Liver (tissue), 9 donors: Measurements from ENCODE around the gene SKAP1. TPM values are rescaled to one million over a fixed set of nuclear protein-coding genes. Genes with fewer than 3 reads are reported as not detected.

Experiments used
- DNase-seq: peaks from one replicate; pipeline ENCODE4 v3.0.0-alpha.2; 2017; ENCODE audit warnings: low spot score
- H3K27ac ChIP-seq, 2 donors: one replicate each; pipeline ENCODE4 v1.7.0; 2013; ENCODE audit warnings: inconsistent platforms in 2 of 2, low read length in 2 of 2, control low read depth in 1 of 2, low read depth in 1 of 2, mild to moderate bottlenecking in 1 of 2
- H3K27me3 ChIP-seq, 4 donors: one replicate each; pipeline versions ENCODE4 v1.6.1 to v1.7.0; 2013; ENCODE audit warnings: low read length in 3 of 4, inconsistent platforms in 1 of 4, mild to moderate bottlenecking in 1 of 4, moderate library complexity in 1 of 4; ENCODE audit not compliant: control insufficient read depth in 4 of 4, insufficient read depth in 4 of 4
- H3K36me3 ChIP-seq, 4 donors: one replicate each; pipeline versions ENCODE4 v1.6.1 to v1.7.0; 2013; ENCODE audit warnings: low read length in 3 of 4, mild to moderate bottlenecking in 3 of 4, low read depth in 1 of 4, moderate library complexity in 1 of 4; ENCODE audit not compliant: control insufficient read depth in 4 of 4, insufficient read depth in 3 of 4
- H3K4me1 ChIP-seq, 4 donors: one replicate each; pipeline versions ENCODE4 v1.6.1 to v1.7.0; 2013; ENCODE audit warnings: low read length in 3 of 4, mild to moderate bottlenecking in 3 of 4, moderate library complexity in 1 of 4; ENCODE audit not compliant: control insufficient read depth in 4 of 4, insufficient read depth in 4 of 4
- H3K4me3 ChIP-seq, 3 donors: one replicate each; pipeline versions ENCODE4 v1.6.1 to v1.7.0; 2013; ENCODE audit warnings: low read length in 3 of 3, control low read depth in 1 of 3, low read depth in 1 of 3, mild to moderate bottlenecking in 1 of 3
- H3K9ac ChIP-seq, 2 donors: one replicate each; pipeline ENCODE4 v1.7.0; 2013; ENCODE audit warnings: low read length in 2 of 2, mild to moderate bottlenecking in 2 of 2, moderate library complexity in 2 of 2, control low read depth in 1 of 2, low read depth in 1 of 2
- H3K9me3 ChIP-seq, 4 donors: one replicate each; pipeline versions ENCODE4 v1.6.1 to v1.7.0; 2013; ENCODE audit warnings: low read length in 3 of 4; ENCODE audit not compliant: control insufficient read depth in 4 of 4
- EGR1 ChIP-seq, 2 donors: IDR thresholded peaks; 2 replicates each; pipeline ENCODE4 v1.6.1; 2016 to 2018; ENCODE audit warnings: antibody characterized with exemption in 2 of 2, low read depth in 2 of 2
- FOXA1 ChIP-seq: IDR thresholded peaks from 2 replicates; pipeline ENCODE4 v1.6.1; 2016; ENCODE audit warnings: antibody characterized with exemption
- FOXA2 ChIP-seq: IDR thresholded peaks from 2 replicates; pipeline ENCODE4 v1.6.1; 2016; ENCODE audit warnings: antibody characterized with exemption
- GABPA ChIP-seq, 2 donors: IDR thresholded peaks in 1 of 2; conservative IDR thresholded peaks in 1 of 2; 2 replicates each; pipeline ENCODE4 v1.6.1; 2016; ENCODE audit warnings: antibody characterized with exemption in 2 of 2, mild to moderate bottlenecking in 1 of 2, moderate library complexity in 1 of 2
- HNF4A ChIP-seq, 2 donors: conservative IDR thresholded peaks; 2 replicates each; pipeline ENCODE4 v1.6.1; 2016; ENCODE audit warnings: antibody characterized with exemption in 2 of 2, mild to moderate bottlenecking in 2 of 2
- HNF4G ChIP-seq: IDR thresholded peaks from 2 replicates; pipeline ENCODE4 v1.6.1; 2016; ENCODE audit warnings: antibody characterized with exemption
- JUND ChIP-seq, 2 donors: IDR thresholded peaks; 2 replicates each; pipeline ENCODE4 v1.6.1; 2016; ENCODE audit warnings: antibody characterized with exemption in 2 of 2
- NR2F2 ChIP-seq: IDR thresholded peaks from 2 replicates; pipeline ENCODE4 v1.6.1; 2016; ENCODE audit warnings: antibody characterized with exemption
- SP1 ChIP-seq: IDR thresholded peaks from 2 replicates; pipeline ENCODE4 v1.6.1; 2018; ENCODE audit warnings: antibody characterized with exemption, mild to moderate bottlenecking
- YY1 ChIP-seq: IDR thresholded peaks from 2 replicates; pipeline ENCODE4 v1.6.1; 2016; ENCODE audit warnings: antibody characterized with exemption, mild to moderate bottlenecking
- WGBS: extraction: QIAGEN DNeasy Blood & Tissue Kit; methylation state at CpG from one replicate; pipeline ENCODE4 v1.1.7; 2013; 5-methylcytosine and 5-hydroxymethylcytosine counted together
- polyA plus RNA-seq, 2 donors: library from polyadenylated mRNA; stranded (reverse) in 1 of 2; unstranded in 1 of 2; fragments of 200-250 nt in 1 of 2; fragments of >200 nt in 1 of 2; fragmentation: Nextera tagmentation in 1 of 2; extraction: Ambion mirVana in 1 of 2; gene quantifications; one replicate each; pipeline versions ENCODE4 v1.2.1 to v1.2.3, GENCODE V29; 2013 to 2015
- total RNA-seq, 2 donors: library from RNA; depleted of rRNA; stranded (reverse); fragments of >200 nt; gene quantifications; one replicate each; pipeline ENCODE4 v1.2.3, GENCODE V29; 2014
- TF ChIP-seq, protein P1 (sequence below): IDR thresholded peaks from 2 replicates; pipeline ENCODE4 v1.6.1; 2016; ENCODE audit warnings: antibody characterized with exemption
- TF ChIP-seq, protein P2 (sequence below): IDR thresholded peaks from 2 replicates; pipeline ENCODE4 v1.6.1; 2016; ENCODE audit warnings: antibody characterized with exemption
- TF ChIP-seq, protein P3 (sequence below): IDR thresholded peaks from 2 replicates; pipeline ENCODE4 v1.6.1; 2016; ENCODE audit warnings: antibody characterized with exemption, mild to moderate bottlenecking
- TF ChIP-seq, protein P4 (sequence below): fragments of 150-350 bp; IDR thresholded peaks from 2 replicates; pipeline ENCODE4 v1.5.1; 2017; ENCODE audit warnings: improper control_type of control experiment, low read depth, low read length; ENCODE audit not compliant: missing input control
- TF ChIP-seq, protein P5 (sequence below): IDR thresholded peaks from 2 replicates; pipeline ENCODE4 v1.6.1; 2016; ENCODE audit warnings: antibody characterized with exemption
- donor health status: healthy.
- donor health status: healthy.
- donor health status: healthy.
- donor health status: healthy.
- donor health status: healthy.

SKAP1 gene
- total and polyA plus RNA-seq, 4 donors, result 2.5 to 20.8 (median 11.3) TPM

DNA sequence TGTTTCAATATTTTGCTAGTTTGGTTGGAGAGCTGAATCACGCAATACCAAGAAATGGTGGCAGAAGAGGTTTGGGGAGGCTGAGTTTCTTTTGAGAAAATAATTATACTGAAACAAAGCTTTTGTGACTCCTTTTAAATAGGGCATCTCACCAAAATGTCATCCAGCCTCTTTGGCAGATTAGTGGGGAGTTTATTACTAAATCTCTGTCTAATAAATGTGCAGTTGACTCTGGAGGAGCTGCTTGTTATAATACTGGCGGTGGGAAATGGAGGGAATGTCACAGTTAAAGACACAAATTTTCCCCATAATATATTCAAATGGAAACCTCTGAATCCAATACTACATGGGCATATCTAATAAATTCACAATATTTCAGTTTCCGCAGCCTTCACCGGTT is 277.7 kb downstream of the SKAP1 start:
- DNase-seq, result no peak
- Histone ChIP-seq H3K36me3 (peaks cover 0 to 14% (median 5%) of the 10 kb centered on the region in 4 donors), H3K9me3 (no peaks in the 10 kb centered on the region), H3K27ac (no peak overlapping the region), H3K9ac (no peak overlapping the region), H3K4me3 (no peak overlapping the region), H3K27me3 (no peaks in the 10 kb centered on the region), H3K4me1 (peaks cover 0 to 27% (median 18%) of the 10 kb centered on the region in 4 donors)
- TF ChIP-seq JUND (IDR thresholded peaks at IDR 0.05) (no peak), HNF4G (no peak), FOXA1 (no peak), NR2F2 (no peak), HNF4A (conservative IDR thresholded peaks at IDR 0.05) (no peak), YY1 (no peak), EGR1 (IDR thresholded peaks at IDR 0.05; ENCODE audit: low read depth in 2 of 2) (no peak)
- TF ChIP-seq, protein P1, sequence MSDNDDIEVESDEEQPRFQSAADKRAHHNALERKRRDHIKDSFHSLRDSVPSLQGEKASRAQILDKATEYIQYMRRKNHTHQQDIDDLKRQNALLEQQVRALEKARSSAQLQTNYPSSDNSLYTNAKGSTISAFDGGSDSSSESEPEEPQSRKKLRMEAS, result no peak
- TF ChIP-seq, protein P2, sequence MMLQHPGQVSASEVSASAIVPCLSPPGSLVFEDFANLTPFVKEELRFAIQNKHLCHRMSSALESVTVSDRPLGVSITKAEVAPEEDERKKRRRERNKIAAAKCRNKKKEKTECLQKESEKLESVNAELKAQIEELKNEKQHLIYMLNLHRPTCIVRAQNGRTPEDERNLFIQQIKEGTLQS, result no peak
- TF ChIP-seq, protein P3, sequence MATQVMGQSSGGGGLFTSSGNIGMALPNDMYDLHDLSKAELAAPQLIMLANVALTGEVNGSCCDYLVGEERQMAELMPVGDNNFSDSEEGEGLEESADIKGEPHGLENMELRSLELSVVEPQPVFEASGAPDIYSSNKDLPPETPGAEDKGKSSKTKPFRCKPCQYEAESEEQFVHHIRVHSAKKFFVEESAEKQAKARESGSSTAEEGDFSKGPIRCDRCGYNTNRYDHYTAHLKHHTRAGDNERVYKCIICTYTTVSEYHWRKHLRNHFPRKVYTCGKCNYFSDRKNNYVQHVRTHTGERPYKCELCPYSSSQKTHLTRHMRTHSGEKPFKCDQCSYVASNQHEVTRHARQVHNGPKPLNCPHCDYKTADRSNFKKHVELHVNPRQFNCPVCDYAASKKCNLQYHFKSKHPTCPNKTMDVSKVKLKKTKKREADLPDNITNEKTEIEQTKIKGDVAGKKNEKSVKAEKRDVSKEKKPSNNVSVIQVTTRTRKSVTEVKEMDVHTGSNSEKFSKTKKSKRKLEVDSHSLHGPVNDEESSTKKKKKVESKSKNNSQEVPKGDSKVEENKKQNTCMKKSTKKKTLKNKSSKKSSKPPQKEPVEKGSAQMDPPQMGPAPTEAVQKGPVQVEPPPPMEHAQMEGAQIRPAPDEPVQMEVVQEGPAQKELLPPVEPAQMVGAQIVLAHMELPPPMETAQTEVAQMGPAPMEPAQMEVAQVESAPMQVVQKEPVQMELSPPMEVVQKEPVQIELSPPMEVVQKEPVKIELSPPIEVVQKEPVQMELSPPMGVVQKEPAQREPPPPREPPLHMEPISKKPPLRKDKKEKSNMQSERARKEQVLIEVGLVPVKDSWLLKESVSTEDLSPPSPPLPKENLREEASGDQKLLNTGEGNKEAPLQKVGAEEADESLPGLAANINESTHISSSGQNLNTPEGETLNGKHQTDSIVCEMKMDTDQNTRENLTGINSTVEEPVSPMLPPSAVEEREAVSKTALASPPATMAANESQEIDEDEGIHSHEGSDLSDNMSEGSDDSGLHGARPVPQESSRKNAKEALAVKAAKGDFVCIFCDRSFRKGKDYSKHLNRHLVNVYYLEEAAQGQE, result no peak
- 84% methylated on average over 4 of the region's 4 CpGs for WGBS

DNA sequence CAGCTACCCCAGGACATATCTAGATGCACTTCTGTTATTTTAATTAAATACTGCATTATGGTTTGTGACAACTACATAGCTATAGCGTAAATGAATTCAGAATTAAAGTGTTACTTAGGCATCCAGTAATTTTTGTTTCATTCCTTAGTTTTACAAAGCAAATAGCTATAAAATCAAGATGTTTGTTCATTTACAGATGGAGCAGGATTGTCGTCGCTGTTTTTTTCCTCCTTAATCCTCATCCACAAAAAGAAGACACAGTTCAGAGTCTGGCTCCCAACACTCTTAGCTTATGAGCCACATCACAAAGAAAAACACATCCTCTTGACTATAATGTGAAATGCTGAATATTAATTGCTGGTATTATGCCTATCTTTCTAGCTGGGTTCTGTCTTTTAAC is 278.8 kb downstream of the SKAP1 start:
- DNase-seq, result no peak
- TF ChIP-seq YY1, result no peak
- H3K27ac ChIP-seq, result no peak overlapping the region
- H3K4me1 ChIP-seq, result peaks cover 0 to 27% (median 17%) of the 10 kb centered on the region in 4 donors
- H3K27me3 ChIP-seq, result no peaks in the 10 kb centered on the region
- H3K36me3 ChIP-seq, result peaks cover 0 to 9% (median 4%) of the 10 kb centered on the region in 4 donors
- no peak overlapping the region for H3K4me3 ChIP-seq
- WGBS, result 89% methylated on average over 3 of the region's 3 CpGs
- H3K9me3 ChIP-seq, result no peaks in the 10 kb centered on the region
- no peak overlapping the region for H3K9ac ChIP-seq

DNA sequence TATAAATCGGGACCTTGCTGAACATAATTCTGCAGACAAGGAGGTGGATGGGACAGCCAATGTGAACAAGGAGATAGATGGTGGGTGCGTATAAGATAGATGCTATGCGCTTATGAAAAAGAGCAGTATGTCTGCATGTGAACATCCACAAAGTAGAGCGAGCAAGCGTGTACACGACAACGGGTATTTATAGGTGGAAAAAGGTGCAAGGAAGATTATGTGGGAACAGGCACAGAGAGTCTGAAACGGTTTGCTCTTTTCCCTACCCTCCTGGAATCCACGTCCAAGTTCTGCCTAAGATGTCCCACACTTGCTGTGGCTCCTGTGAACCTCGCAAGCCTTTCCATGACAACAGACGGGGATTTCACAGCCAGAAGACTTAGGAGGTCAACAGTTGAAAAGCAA is 279.4 kb downstream of the SKAP1 start:
- Histone ChIP-seq H3K9ac (no peak overlapping the region), H3K9me3 (no peaks in the 10 kb centered on the region), H3K36me3 (peaks cover 0 to 7% (median 3%) of the 10 kb centered on the region in 4 donors), H3K27ac (no peak overlapping the region), H3K4me1 (peaks cover 0 to 21% (median 15%) of the 10 kb centered on the region in 4 donors), H3K4me3 (no peak overlapping the region), H3K27me3 (no peaks in the 10 kb centered on the region)
- no peak for DNase-seq
- WGBS, result 86% methylated on average over 11 of the region's 11 CpGs
- no peak for TF ChIP-seq EGR1 (IDR thresholded peaks at IDR 0.05; ENCODE audit: low read depth in 2 of 2)
- no peak for TF ChIP-seq FOXA2
- TF ChIP-seq FOXA1, result no peak
- TF ChIP-seq, protein P3, result no peak
- TF ChIP-seq YY1, result no peak
- TF ChIP-seq, protein P2, result no peak
- TF ChIP-seq NR2F2, result no peak
- TF ChIP-seq GABPA (IDR thresholded peaks at IDR 0.05 in 1 of 2, conservative IDR thresholded peaks at IDR 0.05 in 1 of 2), result no peak
- no peak for TF ChIP-seq JUND (IDR thresholded peaks at IDR 0.05)
- TF ChIP-seq, protein P4, sequence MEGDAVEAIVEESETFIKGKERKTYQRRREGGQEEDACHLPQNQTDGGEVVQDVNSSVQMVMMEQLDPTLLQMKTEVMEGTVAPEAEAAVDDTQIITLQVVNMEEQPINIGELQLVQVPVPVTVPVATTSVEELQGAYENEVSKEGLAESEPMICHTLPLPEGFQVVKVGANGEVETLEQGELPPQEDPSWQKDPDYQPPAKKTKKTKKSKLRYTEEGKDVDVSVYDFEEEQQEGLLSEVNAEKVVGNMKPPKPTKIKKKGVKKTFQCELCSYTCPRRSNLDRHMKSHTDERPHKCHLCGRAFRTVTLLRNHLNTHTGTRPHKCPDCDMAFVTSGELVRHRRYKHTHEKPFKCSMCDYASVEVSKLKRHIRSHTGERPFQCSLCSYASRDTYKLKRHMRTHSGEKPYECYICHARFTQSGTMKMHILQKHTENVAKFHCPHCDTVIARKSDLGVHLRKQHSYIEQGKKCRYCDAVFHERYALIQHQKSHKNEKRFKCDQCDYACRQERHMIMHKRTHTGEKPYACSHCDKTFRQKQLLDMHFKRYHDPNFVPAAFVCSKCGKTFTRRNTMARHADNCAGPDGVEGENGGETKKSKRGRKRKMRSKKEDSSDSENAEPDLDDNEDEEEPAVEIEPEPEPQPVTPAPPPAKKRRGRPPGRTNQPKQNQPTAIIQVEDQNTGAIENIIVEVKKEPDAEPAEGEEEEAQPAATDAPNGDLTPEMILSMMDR, result no peak
- TF ChIP-seq SP1, result no peak
- TF ChIP-seq, protein P5, sequence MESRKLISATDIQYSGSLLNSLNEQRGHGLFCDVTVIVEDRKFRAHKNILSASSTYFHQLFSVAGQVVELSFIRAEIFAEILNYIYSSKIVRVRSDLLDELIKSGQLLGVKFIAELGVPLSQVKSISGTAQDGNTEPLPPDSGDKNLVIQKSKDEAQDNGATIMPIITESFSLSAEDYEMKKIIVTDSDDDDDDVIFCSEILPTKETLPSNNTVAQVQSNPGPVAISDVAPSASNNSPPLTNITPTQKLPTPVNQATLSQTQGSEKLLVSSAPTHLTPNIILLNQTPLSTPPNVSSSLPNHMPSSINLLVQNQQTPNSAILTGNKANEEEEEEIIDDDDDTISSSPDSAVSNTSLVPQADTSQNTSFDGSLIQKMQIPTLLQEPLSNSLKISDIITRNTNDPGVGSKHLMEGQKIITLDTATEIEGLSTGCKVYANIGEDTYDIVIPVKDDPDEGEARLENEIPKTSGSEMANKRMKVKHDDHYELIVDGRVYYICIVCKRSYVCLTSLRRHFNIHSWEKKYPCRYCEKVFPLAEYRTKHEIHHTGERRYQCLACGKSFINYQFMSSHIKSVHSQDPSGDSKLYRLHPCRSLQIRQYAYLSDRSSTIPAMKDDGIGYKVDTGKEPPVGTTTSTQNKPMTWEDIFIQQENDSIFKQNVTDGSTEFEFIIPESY, result no peak
- no peak for TF ChIP-seq HNF4A (conservative IDR thresholded peaks at IDR 0.05)
